ENCODE results near the gene TBC1D2. TPM values are rescaled to one million over a fixed set of nuclear protein-coding genes. Genes with fewer than 3 reads are reported as not detected.
A peak's percentile ranks its signal among the peaks of the same experiment; 100 is the strongest.

Gene TBC1D2
- total and polyA plus RNA-seq, 5 donors from 2014 or later, result 8.2 to 11.5 (median 10.1) TPM

DNA sequence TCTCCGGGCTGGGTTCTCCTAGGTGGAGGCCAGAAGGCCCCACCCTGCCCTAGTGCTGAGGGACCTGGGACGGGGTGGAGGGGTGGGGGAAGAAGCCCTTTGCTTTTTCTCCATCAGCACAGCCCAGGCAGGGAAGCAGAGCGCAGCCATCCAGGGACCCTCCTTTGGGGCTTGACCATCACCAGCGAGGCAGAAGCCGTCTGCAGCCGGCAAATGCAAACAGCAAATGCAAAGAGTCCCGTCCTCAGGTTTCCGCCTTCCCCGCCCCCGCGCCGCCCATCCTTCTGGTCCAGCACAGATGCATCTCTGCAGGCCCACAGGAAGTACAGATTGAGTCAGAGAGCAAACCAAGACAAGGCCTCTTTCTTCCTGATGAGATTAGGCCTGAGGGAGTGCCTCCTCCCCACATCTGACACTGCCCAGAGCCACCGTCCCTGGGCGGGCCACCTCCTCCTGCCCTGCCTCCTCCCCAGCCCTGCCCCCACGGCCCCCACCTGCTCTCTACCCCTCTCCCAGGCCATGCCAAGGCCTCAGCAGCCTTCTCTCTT, 86.4 kb downstream of the TBC1D2 start:
- Mint-ChIP-seq H3K27ac (peak overlapping the region; percentile 87 to 98 (median 88)), H3K27me3 (no peaks in the 10 kb centered on the region), H3K4me1 (peaks cover 24 to 83% (median 56%) of the 10 kb centered on the region in 4 donors), H3K36me3 (peaks cover 7% of the 10 kb centered on the region), H3K9me3 (no peaks in the 10 kb centered on the region), H3K4me3 (peak overlapping the region; percentile 62 to 88 (median 74))
- H3K36me3 ChIP-seq (ENCODE audit: control insufficient read depth, insufficient read depth, low read length), result no peaks in the 10 kb centered on the region
- H3K27ac ChIP-seq (ENCODE audit: insufficient read depth, low read length, poor library complexity, severe bottlenecking), result peak overlapping the region; percentile 68
- H3K9me3 ChIP-seq (ENCODE audit: control insufficient read depth in 2 of 2, low read length in 2 of 2), result no peaks in the 10 kb centered on the region
- peaks cover 60% of the 10 kb centered on the region for H3K4me1 ChIP-seq (ENCODE audit: control insufficient read depth, insufficient read depth, low read length, poor library complexity, severe bottlenecking)
- DNase-seq (peak; percentile 17 to 49 (median 24)), ATAC-seq (ENCODE audit: low read depth in 2 of 2) (peak; percentile 74 to 77)
- H3K4me3 ChIP-seq (ENCODE audit: low read depth, low read length), result peak overlapping the region; percentile 40
- no peaks in the 10 kb centered on the region for H3K27me3 ChIP-seq (ENCODE audit: control insufficient read depth, insufficient read depth, low read length)

DNA sequence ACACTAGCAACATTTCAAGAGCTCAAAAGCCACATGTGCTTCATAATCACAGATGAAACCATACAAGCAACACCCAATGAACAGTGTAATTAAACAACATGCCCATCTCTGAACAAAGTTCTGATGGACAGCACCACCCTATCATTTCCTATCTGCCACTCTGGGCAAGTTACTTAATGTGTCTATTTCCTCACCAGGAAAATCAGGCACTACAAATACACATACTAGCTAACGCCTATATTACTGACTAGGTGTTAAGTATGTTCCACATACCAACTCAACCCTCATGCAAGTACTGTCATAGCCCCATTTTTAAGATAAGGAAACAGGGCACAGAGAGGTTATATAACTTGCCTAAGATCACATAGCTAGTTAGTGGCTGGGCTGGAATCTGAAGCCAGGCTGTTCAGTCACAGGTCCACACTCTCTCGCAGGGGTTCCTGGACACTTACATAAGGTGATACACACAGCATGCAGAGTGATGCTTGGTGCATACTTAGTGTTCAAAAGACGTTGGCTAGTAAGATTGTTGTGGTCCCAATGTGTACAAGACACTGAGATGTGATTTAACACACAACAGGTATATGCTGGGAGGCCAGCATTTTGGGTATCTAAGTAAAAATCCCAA, 87.2 kb downstream of the TBC1D2 start:
- Mint-ChIP-seq H3K27me3 (no peaks in the 10 kb centered on the region), H3K4me1 (peaks cover 23 to 86% (median 62%) of the 10 kb centered on the region in 4 donors), H3K36me3 (peaks cover 4% of the 10 kb centered on the region), H3K9me3 (no peaks in the 10 kb centered on the region), H3K4me3 (peak overlapping the region in 3 of 4 donors; percentile 1 to 62 (median 4)), H3K27ac (peak overlapping the region; percentile 67 to 87 (median 84))
- H3K4me3 ChIP-seq (ENCODE audit: low read depth, low read length), result peak overlapping the region; percentile 15
- H3K27ac ChIP-seq (ENCODE audit: insufficient read depth, low read length, poor library complexity, severe bottlenecking), result peak overlapping the region; percentile 68
- H3K4me1 ChIP-seq (ENCODE audit: control insufficient read depth, insufficient read depth, low read length, poor library complexity, severe bottlenecking), result peaks cover 67% of the 10 kb centered on the region
- DNase-seq (no peak), ATAC-seq (ENCODE audit: low read depth in 2 of 2) (no peak)
- no peaks in the 10 kb centered on the region for H3K36me3 ChIP-seq (ENCODE audit: control insufficient read depth, insufficient read depth, low read length)
- no peaks in the 10 kb centered on the region for H3K27me3 ChIP-seq (ENCODE audit: control insufficient read depth, insufficient read depth, low read length)
- H3K9me3 ChIP-seq (ENCODE audit: control insufficient read depth in 2 of 2, low read length in 2 of 2), result no peaks in the 10 kb centered on the region

DNA sequence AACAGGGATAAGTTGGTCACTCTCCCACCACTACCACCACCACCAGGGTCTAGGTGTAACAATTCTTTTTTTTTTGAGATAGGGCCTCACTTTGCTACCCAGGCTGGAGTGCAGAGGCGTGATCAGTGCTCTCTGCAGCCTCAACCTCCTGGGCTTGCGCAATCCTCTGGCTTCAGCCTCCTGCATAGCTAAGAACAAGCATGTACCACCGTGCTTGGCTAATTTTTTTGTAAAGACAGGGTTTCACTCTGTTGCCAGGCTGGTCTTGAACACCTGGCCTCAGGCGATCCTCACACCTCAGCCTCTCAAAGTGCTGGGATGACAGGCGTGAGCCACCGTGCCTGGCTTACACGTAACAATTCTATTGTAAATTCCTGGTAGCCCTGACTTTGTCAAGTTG, 90.5 kb downstream of the TBC1D2 start:
- no peaks in the 10 kb centered on the region for H3K27me3 ChIP-seq (ENCODE audit: control insufficient read depth, insufficient read depth, low read length)
- H3K9me3 Mint-ChIP-seq, result peaks cover 0 to 2% (median 0%) of the 10 kb centered on the region in 7 donors
- peak overlapping the region; percentile 15 to 68 (median 67) for H3K27ac Mint-ChIP-seq
- no peaks in the 10 kb centered on the region for H3K36me3 ChIP-seq (ENCODE audit: control insufficient read depth, insufficient read depth, low read length)
- H3K27me3 Mint-ChIP-seq, result no peaks in the 10 kb centered on the region
- H3K27ac ChIP-seq (ENCODE audit: insufficient read depth, low read length, poor library complexity, severe bottlenecking), result peak overlapping the region; percentile 7
- peaks cover 64% of the 10 kb centered on the region for H3K4me1 ChIP-seq (ENCODE audit: control insufficient read depth, insufficient read depth, low read length, poor library complexity, severe bottlenecking)
- peak overlapping the region in 2 of 4 donors; percentile 15 to 31 for H3K4me3 Mint-ChIP-seq
- no peak for DNase-seq
- H3K4me3 ChIP-seq (ENCODE audit: low read depth, low read length), result no peak overlapping the region
- ATAC-seq (ENCODE audit: low read depth in 2 of 2), result no peak
- H3K36me3 Mint-ChIP-seq, result peaks cover 4% of the 10 kb centered on the region
- peaks cover 28 to 86% (median 66%) of the 10 kb centered on the region in 4 donors for H3K4me1 Mint-ChIP-seq
- H3K9me3 ChIP-seq (ENCODE audit: control insufficient read depth in 2 of 2, low read length in 2 of 2), result no peaks in the 10 kb centered on the region

DNA sequence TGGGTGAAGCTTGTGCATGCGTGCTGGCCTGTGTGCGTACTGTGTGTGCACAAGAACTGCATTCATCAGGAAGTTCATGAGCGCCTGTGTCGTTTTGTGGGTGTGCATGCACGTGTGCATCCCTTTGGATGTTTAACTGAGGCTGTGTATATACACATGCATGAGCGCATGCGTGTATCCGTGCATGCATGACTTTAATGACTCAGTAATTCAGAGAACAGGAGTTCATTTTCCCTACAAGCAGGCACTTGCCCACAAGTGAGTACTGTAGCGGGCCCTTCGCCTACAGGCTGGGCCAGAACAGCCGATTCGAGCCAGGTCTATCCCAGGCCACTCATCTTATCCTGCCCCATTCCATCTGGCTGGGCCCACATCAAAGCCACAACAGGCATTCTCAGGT, 92.8 kb downstream of the TBC1D2 start:
- Histone ChIP-seq H3K4me3 (ENCODE audit: low read depth, low read length) (no peak overlapping the region), H3K9me3 (ENCODE audit: control insufficient read depth in 2 of 2, low read length in 2 of 2) (no peaks in the 10 kb centered on the region), H3K4me1 (ENCODE audit: control insufficient read depth, insufficient read depth, low read length, poor library complexity, severe bottlenecking) (peaks cover 41% of the 10 kb centered on the region), H3K36me3 (ENCODE audit: control insufficient read depth, insufficient read depth, low read length) (peaks cover 5% of the 10 kb centered on the region), H3K27me3 (ENCODE audit: control insufficient read depth, insufficient read depth, low read length) (no peaks in the 10 kb centered on the region), H3K27ac (ENCODE audit: insufficient read depth, low read length, poor library complexity, severe bottlenecking) (no peak overlapping the region)
- Mint-ChIP-seq H3K4me1 (peaks cover 27 to 82% (median 61%) of the 10 kb centered on the region in 4 donors), H3K4me3 (no peak overlapping the region), H3K36me3 (peaks cover 11% of the 10 kb centered on the region), H3K27ac (peak overlapping the region in 1 of 3 donors; percentile 44), H3K27me3 (no peaks in the 10 kb centered on the region), H3K9me3 (peaks cover 0 to 2% (median 0%) of the 10 kb centered on the region in 7 donors)
- DNase-seq, result no peak
- no peak for ATAC-seq (ENCODE audit: low read depth in 2 of 2)

DNA sequence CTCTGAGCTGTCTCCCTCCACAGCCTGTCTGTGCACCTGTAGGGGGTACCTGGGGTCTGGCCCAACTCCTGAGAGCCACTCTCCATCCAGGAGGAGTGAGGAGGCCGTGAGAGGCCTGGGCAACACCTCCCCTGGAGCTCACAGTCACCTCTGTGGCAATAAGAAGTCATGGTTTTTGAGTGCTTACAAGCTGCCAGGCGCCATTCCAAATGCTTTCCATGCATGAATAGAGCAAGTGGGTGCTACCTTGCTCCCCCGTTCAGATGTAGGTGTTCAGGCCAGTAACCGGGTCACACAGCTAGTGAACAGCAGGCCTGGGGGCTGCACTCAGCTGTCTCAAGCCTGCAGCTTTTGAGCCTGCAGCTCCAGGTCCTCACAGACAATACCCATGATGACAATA, 93.6 kb downstream of the TBC1D2 start:
- no peaks in the 10 kb centered on the region for H3K27me3 ChIP-seq (ENCODE audit: control insufficient read depth, insufficient read depth, low read length)
- H3K36me3 Mint-ChIP-seq, result peaks cover 8% of the 10 kb centered on the region
- no peak for ATAC-seq (ENCODE audit: low read depth in 2 of 2)

DNA sequence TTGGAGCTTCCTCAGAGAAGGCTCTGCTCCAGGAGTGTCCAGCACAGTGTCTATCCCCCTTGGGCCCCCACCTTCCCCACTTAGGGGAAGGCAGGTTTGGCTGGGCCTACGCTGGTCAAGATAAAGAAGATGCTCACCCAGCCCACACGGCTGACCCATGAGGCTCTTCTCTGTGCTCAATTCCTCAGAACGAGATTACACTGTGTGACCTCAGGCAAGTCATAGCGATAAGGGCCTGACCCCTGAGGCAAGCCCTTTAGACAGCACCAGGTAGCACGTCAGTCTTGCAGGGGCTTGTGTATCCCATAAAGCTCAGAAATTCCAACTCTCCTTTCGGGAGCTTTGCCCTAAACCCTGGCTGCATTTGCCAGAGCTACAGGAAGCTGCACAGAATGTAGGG, 95.7 kb downstream of the TBC1D2 start:
- H3K4me3 ChIP-seq (ENCODE audit: low read depth, low read length), result no peak overlapping the region
- no peaks in the 10 kb centered on the region for H3K27me3 Mint-ChIP-seq
- peak overlapping the region in 2 of 4 donors; percentile 29 to 35 for H3K4me3 Mint-ChIP-seq
- H3K27ac Mint-ChIP-seq, result peak overlapping the region; percentile 11 to 88 (median 77)
- DNase-seq, result no peak
- H3K27ac ChIP-seq (ENCODE audit: insufficient read depth, low read length, poor library complexity, severe bottlenecking), result no peak overlapping the region
- peaks cover 0 to 2% (median 0%) of the 10 kb centered on the region in 7 donors for H3K9me3 Mint-ChIP-seq
- peaks cover 12 to 56% (median 44%) of the 10 kb centered on the region in 4 donors for H3K4me1 Mint-ChIP-seq
- H3K4me1 ChIP-seq (ENCODE audit: control insufficient read depth, insufficient read depth, low read length, poor library complexity, severe bottlenecking), result peaks cover 21% of the 10 kb centered on the region
- peaks cover 19% of the 10 kb centered on the region for H3K36me3 Mint-ChIP-seq
- no peaks in the 10 kb centered on the region for H3K9me3 ChIP-seq (ENCODE audit: control insufficient read depth in 2 of 2, low read length in 2 of 2)
- ATAC-seq (ENCODE audit: low read depth in 2 of 2), result no peak
- no peaks in the 10 kb centered on the region for H3K27me3 ChIP-seq (ENCODE audit: control insufficient read depth, insufficient read depth, low read length)
- H3K36me3 ChIP-seq (ENCODE audit: control insufficient read depth, insufficient read depth, low read length), result peaks cover 30% of the 10 kb centered on the region

More for the DNA sequence above, 93.6 kb downstream of the TBC1D2 start:
- no peaks in the 10 kb centered on the region for H3K27me3 Mint-ChIP-seq
- H3K9me3 Mint-ChIP-seq, result peaks cover 0 to 2% (median 0%) of the 10 kb centered on the region in 7 donors
- Histone ChIP-seq H3K4me3 (ENCODE audit: low read depth, low read length) (no peak overlapping the region), H3K4me1 (ENCODE audit: control insufficient read depth, insufficient read depth, low read length, poor library complexity, severe bottlenecking) (peaks cover 38% of the 10 kb centered on the region), H3K9me3 (ENCODE audit: control insufficient read depth in 2 of 2, low read length in 2 of 2) (no peaks in the 10 kb centered on the region), H3K36me3 (ENCODE audit: control insufficient read depth, insufficient read depth, low read length) (peaks cover 12% of the 10 kb centered on the region), H3K27ac (ENCODE audit: insufficient read depth, low read length, poor library complexity, severe bottlenecking) (no peak overlapping the region)
- no peak overlapping the region for H3K4me3 Mint-ChIP-seq
- DNase-seq, result no peak
- H3K4me1 Mint-ChIP-seq, result peaks cover 20 to 75% (median 56%) of the 10 kb centered on the region in 4 donors
- H3K27ac Mint-ChIP-seq, result peak overlapping the region in 1 of 3 donors; percentile 26

DNA sequence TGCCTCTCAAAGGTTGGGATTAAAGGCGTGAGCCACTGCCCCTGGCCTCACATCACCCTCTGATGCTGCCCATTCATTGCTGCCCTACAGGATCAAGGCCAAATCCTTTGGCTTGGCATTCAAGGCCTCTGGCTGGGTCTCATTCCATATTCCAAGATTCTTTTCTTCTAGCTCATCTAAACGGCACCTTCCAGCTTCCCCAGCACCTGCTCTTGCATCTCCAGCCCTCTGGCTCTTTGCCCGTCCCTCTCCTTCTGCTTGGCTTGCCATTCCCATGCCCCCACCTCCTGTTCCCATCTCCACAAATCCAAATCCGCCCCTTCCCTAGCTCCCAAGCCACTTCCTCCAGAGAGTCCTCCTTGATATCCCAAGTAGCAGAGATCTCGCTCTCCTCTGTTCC, 96.1 kb downstream of the TBC1D2 start:
- peaks cover 20% of the 10 kb centered on the region for H3K36me3 Mint-ChIP-seq
- H3K9me3 Mint-ChIP-seq, result peaks cover 0 to 2% (median 0%) of the 10 kb centered on the region in 7 donors
- H3K4me3 Mint-ChIP-seq, result peak overlapping the region in 2 of 4 donors; percentile 29 to 35
- Histone ChIP-seq H3K9me3 (ENCODE audit: control insufficient read depth in 2 of 2, low read length in 2 of 2) (no peaks in the 10 kb centered on the region), H3K27ac (ENCODE audit: insufficient read depth, low read length, poor library complexity, severe bottlenecking) (no peak overlapping the region), H3K4me1 (ENCODE audit: control insufficient read depth, insufficient read depth, low read length, poor library complexity, severe bottlenecking) (peaks cover 16% of the 10 kb centered on the region), H3K4me3 (ENCODE audit: low read depth, low read length) (no peak overlapping the region), H3K27me3 (ENCODE audit: control insufficient read depth, insufficient read depth, low read length) (no peaks in the 10 kb centered on the region), H3K36me3 (ENCODE audit: control insufficient read depth, insufficient read depth, low read length) (peaks cover 35% of the 10 kb centered on the region)
- H3K4me1 Mint-ChIP-seq, result peaks cover 12 to 51% (median 39%) of the 10 kb centered on the region in 4 donors
- H3K27me3 Mint-ChIP-seq, result no peaks in the 10 kb centered on the region
- DNase-seq (no peak), ATAC-seq (ENCODE audit: low read depth in 2 of 2) (no peak)
- H3K27ac Mint-ChIP-seq, result peak overlapping the region in 2 of 3 donors; percentile 77 to 88
